KMS-11 (cell line): ENCODE measurements around the gene POLE.

Experiments used
- H2AFZ ChIP-seq: fragments of 200-600 bp; sonication (generic); 2 replicates; pipeline ENCODE4 v1.6.1; 2016; ENCODE audit warnings: antibody characterized with exemption, mixed run types, low read depth
- H3K27ac ChIP-seq: fragments of 200-600 bp; sonication (generic); 2 replicates; pipeline ENCODE4 v1.6.1; 2016; ENCODE audit warnings: mild to moderate bottlenecking, mixed run types
- H3K27me3 ChIP-seq: fragments of 200-600 bp; sonication (generic); 2 replicates; pipeline ENCODE4 v1.6.1; 2017; ENCODE audit warnings: mild to moderate bottlenecking, low read depth, mixed run types, moderate library complexity; ENCODE audit not compliant: insufficient read depth
- H3K36me3 ChIP-seq: fragments of 200-600 bp; sonication (generic); 2 replicates; pipeline ENCODE4 v1.6.1; 2017; ENCODE audit warnings: mild to moderate bottlenecking, mixed run types; ENCODE audit not compliant: insufficient read depth
- H3K4me1 ChIP-seq: fragments of 200-600 bp; sonication (generic); 2 replicates; pipeline ENCODE4 v1.6.1; 2016; ENCODE audit warnings: mild to moderate bottlenecking, low read depth, mixed run types; ENCODE audit not compliant: poor library complexity, severe bottlenecking
- H3K4me2 ChIP-seq: fragments of 200-600 bp; sonication (generic); 2 replicates; pipeline ENCODE4 v1.7.0; 2016; ENCODE audit warnings: mild to moderate bottlenecking, mixed run types
- H3K4me3 ChIP-seq: fragments of 200-600 bp; sonication (generic); IDR thresholded peaks from 2 replicates; pipeline ENCODE4 v1.6.1; 2017; ENCODE audit warnings: low read depth, low read length, mixed read lengths; ENCODE audit not compliant: insufficient read depth
- H3K79me2 ChIP-seq: fragments of 200-600 bp; sonication (generic); 2 replicates; pipeline ENCODE4 v1.6.1; 2016; ENCODE audit warnings: low read depth, mixed run types; ENCODE audit not compliant: insufficient read depth
- H3K9ac ChIP-seq: fragments of 200-600 bp; sonication (generic); 2 replicates; pipeline ENCODE4 v1.6.1; 2016; ENCODE audit warnings: mild to moderate bottlenecking, mixed run types
- H4K20me1 ChIP-seq: fragments of 200-600 bp; sonication (generic); 2 replicates; pipeline ENCODE4 v1.6.1; 2016; ENCODE audit warnings: mild to moderate bottlenecking, mixed run types; ENCODE audit not compliant: insufficient read depth
- CTCF ChIP-seq: fragments of 200-600 bp; sonication (generic); conservative IDR thresholded peaks from 2 replicates; pipeline ENCODE4 v1.6.1; 2017; ENCODE audit warnings: low read depth, mild to moderate bottlenecking, antibody characterized with exemption, low read length, moderate library complexity, mixed read lengths

The POLE gene

GRCh38 chr12:132622437-132623071, 64.6 kb downstream of the POLE start:
- Histone ChIP-seq H3K27me3 (no peaks in the 10 kb centered on the region), H3K36me3 (no peaks in the 10 kb centered on the region), H2AFZ (no peak overlapping the region), H3K4me3 (no peak overlapping the region), H3K79me2 (no peaks in the 10 kb centered on the region), H4K20me1 (no peaks in the 10 kb centered on the region), H3K4me2 (no peak overlapping the region), H3K4me1 (no peaks in the 10 kb centered on the region), H3K27ac (no peak overlapping the region), H3K9ac (no peak overlapping the region)
- TF ChIP-seq CTCF: no peak

GRCh38 chr12:132621657-132622435, 65.3 kb downstream of the POLE start:
- Histone ChIP-seq H3K9ac (no peak overlapping the region), H3K27me3 (no peaks in the 10 kb centered on the region), H3K4me2 (no peak overlapping the region), H2AFZ (no peak overlapping the region), H3K4me3 (no peak overlapping the region), H3K79me2 (no peaks in the 10 kb centered on the region), H4K20me1 (no peaks in the 10 kb centered on the region), H3K27ac (no peak overlapping the region), H3K36me3 (no peaks in the 10 kb centered on the region), H3K4me1 (no peaks in the 10 kb centered on the region)
- no peak for TF ChIP-seq CTCF

GRCh38 chr12:132620899-132621656, 66.1 kb downstream of the POLE start:
- Histone ChIP-seq H3K36me3 (no peaks in the 10 kb centered on the region), H3K79me2 (no peaks in the 10 kb centered on the region), H3K4me3 (no peak overlapping the region), H3K9ac (no peak overlapping the region), H4K20me1 (no peaks in the 10 kb centered on the region), H3K27ac (no peak overlapping the region), H3K4me1 (no peaks in the 10 kb centered on the region), H3K27me3 (no peaks in the 10 kb centered on the region), H3K4me2 (no peak overlapping the region), H2AFZ (no peak overlapping the region)
- no peak for TF ChIP-seq CTCF

- Histone ChIP-seq H3K9ac (no peak overlapping the region), H2AFZ (no peak overlapping the region), H4K20me1 (no peaks in the 10 kb centered on the region), H3K4me2 (no peak overlapping the region), H3K4me3 (no peak overlapping the region), H3K27me3 (no peaks in the 10 kb centered on the region), H3K36me3 (no peaks in the 10 kb centered on the region), H3K4me1 (no peaks in the 10 kb centered on the region), H3K79me2 (no peaks in the 10 kb centered on the region), H3K27ac (no peak overlapping the region)
- TF ChIP-seq CTCF: no peak
Measured at GRCh38 chr12:132620113-132620898, 66.8 kb downstream of the POLE start.
